ENCODE data around the gene CDK5RAP3.
A peak's percentile ranks its signal among the peaks of the same experiment; 100 is the strongest.
"Not testable (repeated sequence)": the region's sequence is repeated elsewhere in the genome, so short reads cannot be mapped to it uniquely, and the experiment has no call there.

Gene CDK5RAP3

GRCh38 chr17:47975823-47976205 is 4.9 kb downstream of the CDK5RAP3 start:
- no peak for DNase-seq

- DNase-seq = peak in 1 of 2 experiments; percentile 25
These were observed 7.4 kb downstream of the CDK5RAP3 start for GRCh38 chr17:47978324-47978723.

GRCh38 chr17:47980541-47980940 is 9.6 kb downstream of the CDK5RAP3 start:
- DNase-seq = no peak

GRCh38 chr17:47981462-47981861 is 10.5 kb downstream of the CDK5RAP3 start:
- DNase-seq = no peak

GRCh38 chr17:47982091-47982617 is 11.2 kb downstream of the CDK5RAP3 start:
- no peak for DNase-seq

GRCh38 chr17:47982645-47983390 is 11.9 kb downstream of the CDK5RAP3 start:
- no peak for DNase-seq

- DNase-seq = no peak
These were observed 12.7 kb downstream of the CDK5RAP3 start for GRCh38 chr17:47983492-47984223.

GRCh38 chr17:47986520-47986919 is 15.6 kb downstream of the CDK5RAP3 start:
- no peak for DNase-seq

- peak; percentile 19 to 43 for DNase-seq
These were observed 16.4 kb downstream of the CDK5RAP3 start for GRCh38 chr17:47987240-47987835.

- DNase-seq = not testable (repeated sequence)
These were observed 17.5 kb downstream of the CDK5RAP3 start for GRCh38 chr17:47988445-47988844.

GRCh38 chr17:47989159-47989558 is 18.2 kb downstream of the CDK5RAP3 start:
- DNase-seq = no peak

- no peak for DNase-seq
These were observed 18.8 kb downstream of the CDK5RAP3 start for GRCh38 chr17:47989700-47990099.

GRCh38 chr17:47990962-47991731 is 20.2 kb downstream of the CDK5RAP3 start:
- no peak for DNase-seq

- no peak for DNase-seq
These were observed 21.3 kb downstream of the CDK5RAP3 start for GRCh38 chr17:47992216-47992615.

GRCh38 chr17:47993031-47993564 is 22.2 kb downstream of the CDK5RAP3 start:
- no peak for DNase-seq

- no peak for DNase-seq
These were observed 23.1 kb downstream of the CDK5RAP3 start for GRCh38 chr17:47993964-47994363.

GRCh38 chr17:47994724-47995123 is 23.8 kb downstream of the CDK5RAP3 start:
- no peak for DNase-seq

- DNase-seq = no peak
These were observed 24.5 kb downstream of the CDK5RAP3 start for GRCh38 chr17:47995241-47995935.

- DNase-seq = no peak
These were observed 25.3 kb downstream of the CDK5RAP3 start for GRCh38 chr17:47996201-47996600.

GRCh38 chr17:47997586-47997985 is 26.7 kb downstream of the CDK5RAP3 start:
- DNase-seq = no peak

GRCh38 chr17:47998044-47998443 is 27.1 kb downstream of the CDK5RAP3 start:
- no peak for DNase-seq

GRCh38 chr17:47999582-47999981 is 28.7 kb downstream of the CDK5RAP3 start:
- no peak for DNase-seq

Measured in NCI-H187 (cell line).